GM19463 (cell line): ENCODE measurements around the gene ZNF319.
"Not testable (repeated sequence)": the region's sequence is repeated elsewhere in the genome, so short reads cannot be mapped to it uniquely, and the experiment has no call there.

ENCODE experiments used
- ATAC-seq: cut with Tn5 transposase; IDR thresholded peaks from one replicate; pipeline ENCODE4 v1.9.1; 2021; ENCODE audit warnings: mild to moderate bottlenecking, moderate library complexity; ENCODE audit not compliant: unreplicated experiment

Gene ZNF319

DNA sequence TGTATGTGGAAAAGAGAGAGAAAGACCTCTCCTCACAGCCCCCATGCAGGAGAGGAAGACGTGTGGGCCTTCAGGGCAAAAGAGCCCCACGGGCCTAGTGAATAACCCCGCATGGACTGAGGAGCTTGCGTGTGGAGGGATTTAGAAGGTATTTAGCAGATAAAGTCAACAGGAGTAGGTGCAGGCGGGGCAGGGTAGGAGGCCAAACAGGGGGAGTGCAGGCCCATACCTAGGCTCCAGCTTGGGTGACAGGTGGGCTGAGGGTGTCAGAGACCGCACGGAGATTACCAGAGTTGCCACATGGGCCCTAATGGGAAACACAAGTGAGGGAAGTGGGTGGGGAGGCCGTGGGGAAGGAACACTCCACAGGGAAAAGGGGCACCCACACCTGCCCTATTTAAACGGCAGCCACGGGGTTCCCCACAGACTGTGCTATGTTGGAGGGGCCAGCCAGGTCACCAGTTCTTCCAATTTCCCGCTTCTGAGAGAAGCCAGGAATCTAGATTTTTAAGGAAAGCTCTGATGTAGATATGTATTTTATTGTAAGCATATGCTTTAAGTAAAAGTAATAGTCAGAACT, 21.4 kb downstream of the ZNF319 start:
- ATAC-seq = no peak

- ATAC-seq = not testable (repeated sequence)
Observed at GRCh38 chr16:57978070-57978465, 22.4 kb downstream of the ZNF319 start.

DNA sequence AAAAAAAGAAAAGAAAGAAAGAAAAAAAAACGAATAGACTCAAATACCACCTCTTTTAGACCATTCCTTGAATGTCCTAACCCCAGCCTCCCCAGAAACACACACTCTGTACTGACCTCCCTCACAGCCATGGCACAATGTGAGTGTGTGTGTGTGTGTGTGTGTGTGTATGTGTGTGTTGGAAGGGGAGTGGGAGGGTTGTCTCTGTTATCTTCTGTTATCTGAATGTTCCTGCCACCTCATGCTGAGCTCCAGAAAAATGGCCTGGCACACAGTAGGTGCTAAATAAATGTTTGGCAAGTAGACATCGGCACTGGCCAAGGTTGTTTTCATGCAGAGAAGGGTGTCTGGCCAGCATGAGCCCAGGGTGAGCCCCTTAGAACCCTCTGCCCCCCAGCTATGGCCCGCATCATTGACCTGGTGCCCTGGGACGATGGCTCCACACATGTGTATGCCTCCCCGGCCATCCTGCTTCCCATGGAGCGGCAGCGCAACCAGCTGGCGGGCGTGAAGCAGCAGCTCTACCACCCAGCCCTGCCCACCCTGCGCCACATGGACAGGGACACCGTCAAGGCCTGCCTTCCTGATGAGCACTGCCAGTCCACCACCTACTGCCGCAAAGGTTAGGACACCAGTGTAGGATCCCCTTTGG, 22.9 kb downstream of the ZNF319 start:
- no peak for ATAC-seq

DNA sequence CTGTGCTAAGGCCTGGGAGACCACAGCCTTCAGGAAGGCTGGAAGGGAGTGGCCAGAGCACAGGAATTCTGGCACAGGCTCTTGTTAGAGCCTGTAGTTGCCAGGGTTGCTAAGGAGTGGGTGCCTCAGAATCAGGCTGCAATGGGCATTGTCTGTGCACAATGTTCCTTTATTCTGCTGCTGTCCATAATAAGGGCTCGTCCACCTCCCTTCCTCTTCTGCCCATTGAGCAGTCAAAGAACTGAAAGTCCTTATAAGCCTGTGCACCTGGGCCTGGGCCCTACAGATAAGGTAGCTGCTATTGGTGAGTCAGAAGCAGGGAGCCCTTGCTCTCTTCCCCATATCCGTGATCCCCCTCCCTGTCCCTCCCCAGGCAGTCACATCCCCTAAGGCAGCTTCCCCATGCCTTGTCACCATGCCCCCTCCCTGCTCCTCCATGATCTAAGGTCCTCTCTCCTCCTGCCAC, 24.1 kb downstream of the ZNF319 start:
- no peak for ATAC-seq

DNA sequence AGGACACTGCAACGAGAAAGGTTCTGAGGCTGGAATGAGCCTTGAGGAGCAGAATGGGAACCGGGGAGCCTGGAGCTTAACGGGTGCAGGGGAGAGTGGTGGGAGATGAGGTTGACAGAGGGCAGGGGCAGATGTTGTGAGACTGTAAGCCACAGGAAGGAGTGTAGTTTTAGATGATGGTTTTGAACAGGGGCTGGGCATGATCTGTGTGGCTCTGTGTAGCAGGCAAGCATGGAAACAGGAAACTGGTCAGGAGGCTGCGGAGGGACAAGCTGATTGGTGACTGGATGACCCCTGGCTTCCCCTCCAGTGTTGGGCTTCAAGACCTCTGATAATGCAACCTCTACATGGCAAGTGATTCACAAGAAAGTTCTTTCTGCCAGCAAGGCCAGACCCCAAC, 28.2 kb downstream of the ZNF319 start:
- no peak for ATAC-seq

DNA sequence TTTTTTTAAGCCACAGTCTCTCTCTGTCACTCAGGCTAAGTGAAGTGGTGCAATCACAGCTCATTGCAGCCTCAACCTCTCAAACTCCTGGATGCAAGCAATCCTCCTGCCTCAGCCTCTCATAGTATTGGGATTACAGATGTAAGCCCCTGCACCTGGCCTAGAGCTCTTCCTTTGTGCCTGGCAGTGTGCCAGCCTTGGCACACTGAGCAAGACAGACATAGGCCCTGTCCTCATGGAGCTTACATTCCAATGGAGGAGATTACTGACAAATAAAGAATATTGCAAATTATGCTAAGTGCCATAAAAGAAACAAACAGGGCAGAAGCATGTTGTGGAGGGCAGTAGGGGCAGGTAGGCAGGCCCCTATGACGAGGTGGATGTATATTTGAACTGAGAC, 28.6 kb downstream of the ZNF319 start:
- no peak for ATAC-seq

GRCh38 chr16:57970970-57971369, 29.5 kb downstream of the ZNF319 start, which contains the start of gene CNGB1:
Gene CNGB1, minus strand, starts transcription at chr16:57971128. Its CDS starts 3,842 bp downstream, at chr16:57967286.
- no peak for ATAC-seq

DNA sequence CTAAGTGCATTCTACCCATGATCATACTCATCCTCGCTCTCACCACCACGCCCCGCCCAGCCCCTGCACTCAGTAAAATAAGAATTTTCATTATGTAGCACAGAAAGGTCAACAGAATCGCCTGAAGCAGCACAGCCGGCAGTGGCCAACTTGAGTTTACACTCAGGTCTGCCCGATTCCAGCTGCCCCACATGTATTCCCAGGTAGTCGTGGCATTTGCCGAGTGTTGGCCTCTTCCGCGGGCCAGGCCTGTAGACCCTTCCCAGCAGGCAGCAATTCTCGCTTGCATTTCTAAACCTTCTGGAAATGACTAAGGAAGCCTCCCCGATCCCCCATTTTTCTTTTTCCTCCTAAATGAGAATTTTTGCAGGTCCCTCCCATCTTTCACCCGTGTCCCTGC, 30.2 kb downstream of the ZNF319 start:
- ATAC-seq = no peak

GRCh38 chr16:57969451-57970123, 30.9 kb downstream of the ZNF319 start:
- no peak for ATAC-seq

- no peak for ATAC-seq
Observed at GRCh38 chr16:57967916-57968315, 32.6 kb downstream of the ZNF319 start.

- ATAC-seq = no peak
Observed at GRCh38 chr16:57966986-57967385, 33.5 kb downstream of the ZNF319 start.

GRCh38 chr16:57966204-57966771, 34.2 kb downstream of the ZNF319 start:
- ATAC-seq = no peak

- ATAC-seq = no peak
Observed at GRCh38 chr16:57964157-57964700, 36.2 kb downstream of the ZNF319 start.

DNA sequence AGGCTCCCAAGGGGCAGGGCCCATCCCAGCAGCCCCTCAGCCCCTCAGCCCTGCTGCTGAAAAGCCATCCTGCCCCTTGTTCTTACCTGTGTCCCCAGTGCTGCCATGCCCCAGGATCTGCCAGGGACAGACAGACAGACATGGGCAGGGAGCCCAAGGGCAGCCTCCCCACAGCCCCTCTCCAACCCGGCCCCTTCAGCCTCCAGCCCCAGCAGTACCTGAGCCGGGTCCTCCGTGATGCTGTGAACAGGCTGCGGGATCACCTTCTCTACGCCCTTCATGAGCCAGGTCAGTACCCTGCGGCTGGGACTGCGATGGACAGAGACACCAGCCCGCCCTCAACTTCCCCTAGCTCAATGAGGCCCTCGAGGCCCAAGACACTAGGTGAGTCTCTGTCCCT, 37.7 kb downstream of the ZNF319 start:
- ATAC-seq = no peak

GRCh38 chr16:57962046-57962445, 38.4 kb downstream of the ZNF319 start:
- ATAC-seq = no peak

- no peak for ATAC-seq
Observed at GRCh38 chr16:57961538-57961937, 38.9 kb downstream of the ZNF319 start.

DNA sequence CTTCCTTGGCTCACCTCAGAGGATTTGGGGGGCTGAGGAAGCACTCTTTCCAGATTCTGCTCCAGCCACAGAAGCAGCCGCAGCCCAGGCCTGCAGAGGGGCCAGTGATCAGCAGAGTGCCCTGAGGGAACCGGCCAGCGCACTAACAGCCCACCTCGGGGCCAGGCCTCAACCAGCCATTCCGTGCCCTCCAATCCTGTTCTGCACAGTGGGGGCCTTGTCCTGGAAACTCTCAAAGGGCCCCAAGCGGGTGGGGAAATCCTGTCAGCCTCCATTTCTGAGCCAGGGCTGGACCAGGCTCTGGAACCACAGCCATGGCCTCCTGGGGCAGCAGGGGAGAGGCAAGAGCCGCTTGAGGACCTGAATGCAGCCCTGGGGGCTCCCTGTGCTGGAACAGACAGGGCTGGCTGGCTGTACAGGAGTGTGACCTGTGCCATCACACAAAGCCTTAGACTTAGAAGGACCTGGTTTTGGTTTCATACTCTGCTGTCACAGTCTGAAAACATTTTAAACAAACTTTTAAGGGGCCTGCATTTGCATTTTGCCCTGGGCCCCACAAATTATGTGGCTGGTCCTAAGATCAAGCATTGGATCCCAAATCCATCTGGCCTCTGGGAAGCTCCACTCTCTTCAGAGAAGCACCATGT, 39.5 kb downstream of the ZNF319 start:
- ATAC-seq = no peak

- ATAC-seq = no peak
Observed at GRCh38 chr16:57960310-57960709, 40.2 kb downstream of the ZNF319 start.

DNA sequence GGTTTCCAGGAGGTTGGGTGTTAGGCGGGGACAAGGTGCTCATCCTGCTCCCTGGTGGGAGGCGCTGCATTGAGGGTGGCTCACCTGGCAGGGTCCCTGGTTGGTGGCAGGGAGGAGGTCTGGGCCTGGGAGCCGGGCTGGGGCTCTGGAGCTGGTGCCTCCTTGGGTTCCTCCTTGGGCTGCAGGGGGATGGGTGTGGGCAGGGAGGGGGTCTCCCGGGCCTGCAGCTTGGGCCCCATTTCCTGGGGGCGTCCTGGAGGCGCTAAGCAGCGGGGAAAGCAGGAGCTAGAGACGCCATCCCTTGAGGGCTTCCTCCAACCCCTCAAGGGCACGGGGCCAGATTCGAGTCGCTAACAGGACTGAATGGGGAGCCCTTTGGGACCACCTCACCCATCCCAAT, 40.7 kb downstream of the ZNF319 start:
- ATAC-seq = no peak

- no peak for ATAC-seq
Observed at GRCh38 chr16:57959121-57959520, 41.4 kb downstream of the ZNF319 start.

DNA sequence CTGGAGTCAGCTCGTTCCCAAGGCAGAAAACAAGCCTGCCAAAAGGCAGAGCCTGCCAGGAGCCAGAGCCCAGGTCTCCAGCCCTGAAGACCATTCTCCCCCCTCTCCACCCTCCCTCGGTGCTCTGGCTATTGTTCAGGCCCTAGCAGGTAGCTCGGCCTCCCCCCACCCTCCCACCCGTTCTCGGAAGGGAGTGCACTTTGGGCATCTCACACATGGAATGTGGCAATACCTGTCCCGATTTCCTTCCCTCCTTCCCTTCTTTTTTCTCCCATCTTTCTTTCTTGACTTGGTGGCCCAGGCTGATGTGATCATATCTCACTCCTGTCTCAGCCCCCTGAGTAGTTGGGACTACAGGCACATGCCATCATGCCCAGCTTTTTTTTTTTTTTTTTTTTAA, 41.9 kb downstream of the ZNF319 start:
- no peak for ATAC-seq
